Ovary (tissue), 3 donors: Measurements from ENCODE around the gene THSD4.

Source experiments
- EP300 ChIP-seq: sonication (generic); formaldehyde crosslinking; IDR thresholded peaks from one replicate; pipeline ENCODE4 v1.6.1; 2017; ENCODE audit warnings: antibody characterized with exemption
- TF ChIP-seq, protein P1 (sequence below), 3 donors: fragments of 450-650 bp in 2 of 3; fragments of 200-600 bp in 1 of 3; IDR thresholded peaks; one replicate each; pipeline versions ENCODE4 v1.5.1 to v1.8.0; 2016 to 2022; ENCODE audit warnings: antibody characterized with exemption in 3 of 3, mild to moderate bottlenecking in 1 of 3
- donor health status: DM: no; HTN: no; CAD: no.

DNA sequence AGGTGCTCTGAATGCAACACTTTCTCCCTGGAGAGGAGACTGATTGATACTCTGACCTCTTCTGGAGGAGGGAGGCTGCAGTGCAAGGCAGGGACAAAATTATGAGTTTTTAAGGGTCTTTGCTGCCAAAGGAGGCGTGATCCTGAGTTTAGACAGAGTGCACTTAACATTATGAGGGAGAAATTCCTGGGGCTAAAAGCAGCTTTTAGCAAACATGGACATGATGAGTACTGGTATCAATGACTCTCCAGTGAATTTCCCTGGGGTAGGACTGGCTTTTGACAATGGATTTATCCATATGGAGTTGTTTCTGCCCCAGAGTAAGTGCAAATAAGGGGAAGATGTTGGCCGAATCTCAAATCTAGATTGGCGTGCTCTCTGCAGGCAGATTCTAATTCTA lies 133.1 kb downstream of the THSD4 start:
- TF ChIP-seq, protein P1, sequence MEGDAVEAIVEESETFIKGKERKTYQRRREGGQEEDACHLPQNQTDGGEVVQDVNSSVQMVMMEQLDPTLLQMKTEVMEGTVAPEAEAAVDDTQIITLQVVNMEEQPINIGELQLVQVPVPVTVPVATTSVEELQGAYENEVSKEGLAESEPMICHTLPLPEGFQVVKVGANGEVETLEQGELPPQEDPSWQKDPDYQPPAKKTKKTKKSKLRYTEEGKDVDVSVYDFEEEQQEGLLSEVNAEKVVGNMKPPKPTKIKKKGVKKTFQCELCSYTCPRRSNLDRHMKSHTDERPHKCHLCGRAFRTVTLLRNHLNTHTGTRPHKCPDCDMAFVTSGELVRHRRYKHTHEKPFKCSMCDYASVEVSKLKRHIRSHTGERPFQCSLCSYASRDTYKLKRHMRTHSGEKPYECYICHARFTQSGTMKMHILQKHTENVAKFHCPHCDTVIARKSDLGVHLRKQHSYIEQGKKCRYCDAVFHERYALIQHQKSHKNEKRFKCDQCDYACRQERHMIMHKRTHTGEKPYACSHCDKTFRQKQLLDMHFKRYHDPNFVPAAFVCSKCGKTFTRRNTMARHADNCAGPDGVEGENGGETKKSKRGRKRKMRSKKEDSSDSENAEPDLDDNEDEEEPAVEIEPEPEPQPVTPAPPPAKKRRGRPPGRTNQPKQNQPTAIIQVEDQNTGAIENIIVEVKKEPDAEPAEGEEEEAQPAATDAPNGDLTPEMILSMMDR (IDR thresholded peaks at IDR 0.05) = no peak
- no peak for TF ChIP-seq EP300
